ENCODE data around the gene CCDC39.

The CCDC39 gene

GRCh38 chr3:180571831-180572598 is 107.3 kb downstream of the CCDC39 start:
- peak; percentile 54 for FAIRE-seq
- TF ChIP-seq TAF1 (IDR thresholded peaks at IDR 0.05; ENCODE audit: low read depth, low read length): no peak
- TF ChIP-seq SPI1 (IDR thresholded peaks at IDR 0.05; ENCODE audit: low read depth, low read length): peak; percentile 71
- TF ChIP-seq POLR2A (IDR thresholded peaks at IDR 0.05; ENCODE audit: low read depth, low read length): no peak
- TF ChIP-seq PAX5 (IDR thresholded peaks at IDR 0.05; ENCODE audit: insufficient read depth, low read length, severe bottlenecking): no peak
- TF ChIP-seq POU2F2 (IDR thresholded peaks at IDR 0.05; ENCODE audit: low read depth, low read length): no peak
- no peak for TF ChIP-seq POLR2AphosphoS5 (IDR thresholded peaks at IDR 0.05; ENCODE audit: low read depth, low read length)
- peak; percentile 29 for DNase-seq (ENCODE audit: insufficient read length, low spot score)

DNA sequence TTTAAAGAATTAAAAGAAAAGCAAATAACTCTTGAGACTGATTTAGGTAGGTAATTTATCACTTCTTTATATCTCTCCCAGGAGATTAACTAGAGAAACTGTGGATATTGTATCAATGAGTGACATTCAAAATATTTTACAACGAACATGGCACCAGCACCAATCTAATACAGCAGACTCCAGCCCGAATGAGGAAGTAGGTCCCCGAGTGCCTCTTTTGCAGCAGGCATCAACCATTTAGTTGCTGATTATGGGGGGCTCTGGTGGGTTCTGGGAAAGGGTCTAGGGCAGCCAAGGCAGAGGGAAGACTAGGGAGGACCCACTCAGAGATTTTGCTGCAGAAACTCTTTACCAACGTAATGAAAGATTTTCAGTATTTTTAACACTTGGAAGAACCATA is 109.1 kb downstream of the CCDC39 start:
- no peak for TF ChIP-seq PAX5 (IDR thresholded peaks at IDR 0.05; ENCODE audit: insufficient read depth, low read length, severe bottlenecking)
- TF ChIP-seq SPI1 (IDR thresholded peaks at IDR 0.05; ENCODE audit: low read depth, low read length): no peak
- no peak for TF ChIP-seq POLR2AphosphoS5 (IDR thresholded peaks at IDR 0.05; ENCODE audit: low read depth, low read length)
- TF ChIP-seq POLR2A (IDR thresholded peaks at IDR 0.05; ENCODE audit: low read depth, low read length): no peak
- TF ChIP-seq TAF1 (IDR thresholded peaks at IDR 0.05; ENCODE audit: low read depth, low read length): no peak
- no peak for TF ChIP-seq POU2F2 (IDR thresholded peaks at IDR 0.05; ENCODE audit: low read depth, low read length)
- DNase-seq (ENCODE audit: insufficient read length, low spot score) (no peak), FAIRE-seq (no peak)

- FAIRE-seq: no peak
- no peak for TF ChIP-seq SPI1 (IDR thresholded peaks at IDR 0.05; ENCODE audit: low read depth, low read length)
- TF ChIP-seq POU2F2 (IDR thresholded peaks at IDR 0.05; ENCODE audit: low read depth, low read length): no peak
- no peak for TF ChIP-seq TAF1 (IDR thresholded peaks at IDR 0.05; ENCODE audit: low read depth, low read length)
- no peak for TF ChIP-seq PAX5 (IDR thresholded peaks at IDR 0.05; ENCODE audit: insufficient read depth, low read length, severe bottlenecking)
- TF ChIP-seq POLR2AphosphoS5 (IDR thresholded peaks at IDR 0.05; ENCODE audit: low read depth, low read length): no peak
- TF ChIP-seq POLR2A (IDR thresholded peaks at IDR 0.05; ENCODE audit: low read depth, low read length): no peak
- DNase-seq (ENCODE audit: insufficient read length, low spot score): no peak
Measured at GRCh38 chr3:180564676-180565075, 114.6 kb downstream of the CCDC39 start.
